ENCODE results near the gene HNRNPR. TPM values are rescaled to one million over a fixed set of nuclear protein-coding genes. Genes with fewer than 3 reads are reported as not detected.

HNRNPR gene
- total and polyA plus RNA-seq, 9 of the 15 experiments (the other 6 are each of a cell fraction or from before 2014, with no cell fraction given), result 80.9 to 372 (median 301) TPM

- peak; percentile 41 for TF ChIP-seq ZNF316 (IDR thresholded peaks at IDR 0.05)
Observed at GRCh38 chr1:23344111-23344986, at the start of gene HNRNPR (continued).

GRCh38 chr1:23393706-23394105 is 49.6 kb upstream of the HNRNPR start:
- POLR2A ChIA-PET, result interaction anchor here (0.5 to 1.5 kb wide), 5 partner anchors 9 to 81 kb away, joined by 3 to 9 read pairs (median 3); partner anchors contain the start of genes HNRNPR and ZNF436
- Histone ChIP-seq H3K4me3 (no peak overlapping the region), H3K9me1 (ENCODE audit: control insufficient read depth, insufficient read depth, low read length) (no peaks in the 10 kb centered on the region), H2AFZ (ENCODE audit: low read depth, low read length) (peak overlapping the region; percentile 33; the same call in 1 of the 2 replicates), H3K27ac (ENCODE audit: extremely low read depth, low read depth, low read length) (no peak overlapping the region), H3K4me2 (ENCODE audit: insufficient read depth, low read length) (no peak overlapping the region), H3K36me3 (ENCODE audit: control insufficient read depth, insufficient read depth, low read length) (no peaks in the 10 kb centered on the region), H3K27me3 (ENCODE audit: control insufficient read depth in 2 of 2, insufficient read depth in 2 of 2, low read length in 2 of 2) (peaks cover 0 to 5% of the 10 kb centered on the region in 2 experiments; a peak in 2 of 5 replicates), H3K79me2 (ENCODE audit: control insufficient read depth, insufficient read depth, low read length) (no peaks in the 10 kb centered on the region), H4K20me1 (replicated peaks; ENCODE audit: control insufficient read depth, insufficient read depth, low read length) (no peaks in the 10 kb centered on the region), H3K9ac (ENCODE audit: insufficient read depth in 1 of 2, low read depth in 2 of 2, low read length in 2 of 2) (0 out of 4 replicates have a peak overlapping the region, but pooled peaks of 1 of the 2 experiments have one; percentile 5), H3K9me3 (replicated peaks; ENCODE audit: control insufficient read depth, insufficient read depth, low read depth, low read length) (no peaks in the 10 kb centered on the region), H3K4me1 (replicated peaks in 1 of 2; ENCODE audit: control insufficient read depth in 2 of 2, insufficient read depth in 2 of 2, low read length in 2 of 2) (peaks cover 4 to 24% of the 10 kb centered on the region in 2 experiments)
- FAIRE-seq, result no peak
- CTCF ChIA-PET (ENCODE audit: low intra/inter-chr PET ratio), result no interaction called here
- no TSS peak for BruUV-seq (replicated peaks)
- WGBS (ENCODE audit: insufficient coverage, low coverage, missing lambda C conversion rate), result 67% methylated on average over 15 of the region's 15 CpGs
- no peak for DNase-seq (ENCODE audit: extremely low read depth in 1 of 4, low spot score in 3 of 4)
- TF ChIP-seq CTCF (IDR thresholded peaks at IDR 0.05 in 2 of 3, conservative IDR thresholded peaks at IDR 0.05 in 1 of 3; ENCODE audit: insufficient read depth in 2 of 3, low read depth in 1 of 3, low read length in 3 of 3) (no peak), ETV6 (IDR thresholded peaks at IDR 0.05; ENCODE audit: borderline replicate concordance in 1 of 2, low read depth in 2 of 2, low read length in 1 of 2) (no peak), ETV6 (CRISPR knock-in tag; IDR thresholded peaks at IDR 0.05; ENCODE audit: borderline replicate concordance) (0 out of 2 replicates have a peak, but pooled peaks have one; percentile 54), SMARCB1 (IDR thresholded peaks at IDR 0.05; ENCODE audit: insufficient read length, low read depth) (no peak), FOXK1 (CRISPR knock-in tag; IDR thresholded peaks at IDR 0.05; ENCODE audit: borderline replicate concordance) (peak; percentile 53; the same call in 1 of the 2 replicates), ZBTB33 (CRISPR knock-in tag; IDR thresholded peaks at IDR 0.05) (peak; percentile 76), RNF2 (IDR thresholded peaks at IDR 0.05) (no peak), BCOR (IDR thresholded peaks at IDR 0.05) (0 out of 2 replicates have a peak, but pooled peaks have one; percentile 1)
- intact Hi-C loops (cut with micrococcal nuclease), result no loop called here
- peak; percentile 13; the same call in 1 of the 3 replicates for ATAC-seq
- in situ Hi-C loops (cut with MboI), result no loop called here

Measured in K562 (cell line).